ENCODE results near the gene SLC4A9.
"Not testable (repeated sequence)": the region's sequence is repeated elsewhere in the genome, so short reads cannot be mapped to it uniquely, and the experiment has no call there.

SLC4A9 gene

GRCh38 chr5:140340605-140341121 is 19.3 kb upstream of the SLC4A9 start:
- no peak for DNase-seq

- no peak for DNase-seq
Measured at GRCh38 chr5:140341591-140341990, 18.4 kb upstream of the SLC4A9 start.

- peak; percentile 48 for DNase-seq
Measured at GRCh38 chr5:140342287-140342686, 17.7 kb upstream of the SLC4A9 start.

- no peak for DNase-seq
Measured at GRCh38 chr5:140342896-140343295, 17.1 kb upstream of the SLC4A9 start.

- DNase-seq: not testable (repeated sequence)
Measured at GRCh38 chr5:140343849-140344248, 16.1 kb upstream of the SLC4A9 start.

- no peak for DNase-seq
Measured at GRCh38 chr5:140344683-140345423, 15.1 kb upstream of the SLC4A9 start.

GRCh38 chr5:140345919-140346347 is 14.1 kb upstream of the SLC4A9 start:
- no peak for DNase-seq

GRCh38 chr5:140346348-140347221 is 13.4 kb upstream of the SLC4A9 start, which contains the start of gene HBEGF:
HBEGF (minus strand) TSS chr5:140346603; CDS start chr5:140346328, 275 bp downstream.
- DNase-seq: no peak

- DNase-seq: no peak
Measured at GRCh38 chr5:140347360-140347759, 12.6 kb upstream of the SLC4A9 start.

- no peak for DNase-seq
Measured at GRCh38 chr5:140348104-140348503, 11.9 kb upstream of the SLC4A9 start.

GRCh38 chr5:140349244-140349643 is 10.8 kb upstream of the SLC4A9 start:
- no peak for DNase-seq

GRCh38 chr5:140351609-140352334 is 8.2 kb upstream of the SLC4A9 start:
- peak; percentile 43 for DNase-seq

- DNase-seq: no peak
Measured at GRCh38 chr5:140355546-140355945, 4.4 kb upstream of the SLC4A9 start.

GRCh38 chr5:140356853-140357725 is 2.9 kb upstream of the SLC4A9 start:
- DNase-seq: no peak

GRCh38 chr5:140357726-140358093 is 2.3 kb upstream of the SLC4A9 start:
- peak; percentile 66 for DNase-seq

GRCh38 chr5:140358738-140359310 is 1.2 kb upstream of the SLC4A9 start:
- no peak for DNase-seq

- DNase-seq: no peak
Measured at GRCh38 chr5:140360681-140361479, 886 bp downstream of the SLC4A9 start.

GRCh38 chr5:140361901-140362300 is 1.9 kb downstream of the SLC4A9 start:
- no peak for DNase-seq

GRCh38 chr5:140362311-140362710 is 2.3 kb downstream of the SLC4A9 start:
- no peak for DNase-seq

GRCh38 chr5:140362875-140363630 is 3.1 kb downstream of the SLC4A9 start:
- peak; percentile 29 for DNase-seq
